Immature natural killer cell (primary cell): ENCODE measurements around the gene PCCB. TPM values are rescaled to one million over a fixed set of nuclear protein-coding genes. Genes with fewer than 3 reads are reported as not detected.
"Not testable (repeated sequence)": the region's sequence is repeated elsewhere in the genome, so short reads cannot be mapped to it uniquely, and the experiment has no call there.

Experiments used
- DNase-seq, 3 donors: peaks; one replicate each; pipeline ENCODE4 v3.0.0; 2022; ENCODE audit warnings: mixed read lengths in 1 of 3
- H3K27ac Mint-ChIP-seq, 6 donors: one replicate each; pipeline ENCODE4 v1.8.0; 2020; ENCODE audit warnings: mixed read lengths in 6 of 6, mild to moderate bottlenecking in 5 of 6, inconsistent platforms in 4 of 6, moderate library complexity in 3 of 6
- H3K27me3 Mint-ChIP-seq, 3 donors: one replicate each; pipeline ENCODE4 v1.8.0; 2020 to 2021; ENCODE audit warnings: low read depth in 3 of 3, mild to moderate bottlenecking in 3 of 3, mixed read lengths in 3 of 3, moderate library complexity in 3 of 3, inconsistent platforms in 1 of 3
- H3K36me3 Mint-ChIP-seq, 3 donors: one replicate each; pipeline ENCODE4 v1.8.0; 2020; ENCODE audit warnings: mixed read lengths in 3 of 3, inconsistent platforms in 2 of 3, mild to moderate bottlenecking in 2 of 3
- H3K4me1 Mint-ChIP-seq, 2 donors: one replicate each; pipeline ENCODE4 v1.8.0; 2020; ENCODE audit warnings: inconsistent platforms in 2 of 2, mild to moderate bottlenecking in 2 of 2, mixed read lengths in 2 of 2, moderate library complexity in 1 of 2
- H3K4me3 Mint-ChIP-seq, 5 donors: one replicate each; pipeline ENCODE4 v1.8.0; 2020; ENCODE audit warnings: mild to moderate bottlenecking in 5 of 5, mixed read lengths in 5 of 5, inconsistent platforms in 3 of 5, moderate library complexity in 3 of 5
- H3K9me3 Mint-ChIP-seq, 6 donors: one replicate each; pipeline ENCODE4 v1.8.0; 2020; ENCODE audit warnings: mild to moderate bottlenecking in 6 of 6, mixed read lengths in 6 of 6, inconsistent platforms in 4 of 6, moderate library complexity in 3 of 6
- polyA plus RNA-seq, 3 donors: library from polyadenylated mRNA; unstranded; fragments of 300-500 nt; fragmentation: Illumina TruSeq; gene quantifications; one replicate each; pipeline ENCODE4 v1.2.3, GENCODE V29; 2021

The PCCB gene
- polyA plus RNA-seq, 3 donors from 2014 or later, result 41.8 to 73.3 (median 61.5) TPM

DNA sequence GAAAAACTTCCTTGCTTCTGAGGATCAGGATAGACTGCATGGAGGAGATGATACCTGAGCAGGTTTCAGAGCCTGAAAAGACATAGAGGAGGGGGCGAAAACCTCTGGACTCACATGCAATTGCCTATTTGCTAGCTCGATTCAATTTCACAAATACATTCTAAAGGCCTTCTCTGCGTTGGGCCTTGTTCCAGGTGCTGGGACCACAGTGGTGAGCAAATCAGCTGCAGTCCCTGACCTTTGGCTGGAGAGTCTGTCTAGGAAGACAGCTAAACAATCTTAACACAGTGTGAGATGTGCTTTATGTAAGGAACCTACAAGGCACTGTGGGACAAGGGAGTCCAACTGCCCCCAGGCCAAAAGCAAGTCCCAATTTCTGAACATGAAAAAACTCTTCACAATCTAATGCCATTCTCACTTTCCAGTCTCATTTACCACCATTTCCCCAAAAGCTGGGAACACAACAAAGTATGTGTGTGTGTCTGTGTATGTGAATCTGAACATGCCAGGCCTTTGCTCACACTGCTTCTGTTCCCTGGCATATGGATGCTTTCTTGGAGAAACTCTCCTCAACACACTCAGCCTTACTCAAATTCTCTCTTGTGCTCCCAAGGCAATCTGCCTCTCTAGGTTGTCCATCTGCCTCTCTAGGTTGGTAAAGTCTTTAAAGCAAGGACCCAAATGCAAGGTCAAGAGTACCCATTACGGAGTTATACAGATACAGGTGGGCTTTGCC lies 2.1 kb upstream of the PCCB start:
- H3K9me3 Mint-ChIP-seq, result no peaks in the 10 kb centered on the region
- no peak overlapping the region for H3K4me3 Mint-ChIP-seq
- no peaks in the 10 kb centered on the region for H3K36me3 Mint-ChIP-seq

DNA sequence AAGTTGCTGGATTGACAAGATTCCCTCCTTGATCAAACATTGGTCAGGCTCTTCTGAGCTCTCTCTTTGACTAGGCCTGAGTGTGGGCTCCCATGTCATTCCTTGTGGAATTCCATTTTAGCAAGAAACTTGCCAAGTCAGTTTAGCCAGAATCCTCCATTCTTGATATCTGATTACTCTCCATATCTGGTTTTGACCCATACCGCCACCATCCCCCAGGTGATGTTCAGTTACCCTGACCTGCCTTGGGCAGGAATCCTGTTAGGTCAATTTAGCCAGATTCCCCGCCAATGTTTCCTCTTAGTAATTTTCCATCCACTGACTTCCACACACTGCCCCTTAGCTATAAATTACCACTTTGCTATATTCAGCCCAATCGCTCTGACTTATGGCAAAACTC lies 1.0 kb upstream of the PCCB start:
- Mint-ChIP-seq H3K4me1 (peaks cover 21 to 23% of the 10 kb centered on the region in 2 donors), H3K9me3 (no peaks in the 10 kb centered on the region), H3K27ac (peak overlapping the region in 2 of 6 donors; percentile 57 to 75), H3K36me3 (peaks cover 0 to 3% (median 0%) of the 10 kb centered on the region in 3 donors), H3K4me3 (peak overlapping the region in 3 of 5 donors; percentile 10 to 43 (median 13)), H3K27me3 (peaks cover 2 to 6% (median 2%) of the 10 kb centered on the region in 3 donors)
- no peak for DNase-seq

More for the DNA sequence above, 2.1 kb upstream of the PCCB start:
- peaks cover 20 to 23% of the 10 kb centered on the region in 2 donors for H3K4me1 Mint-ChIP-seq
- DNase-seq, result no peak
- peaks cover 3 to 6% (median 4%) of the 10 kb centered on the region in 3 donors for H3K27me3 Mint-ChIP-seq
- no peak overlapping the region for H3K27ac Mint-ChIP-seq

DNA sequence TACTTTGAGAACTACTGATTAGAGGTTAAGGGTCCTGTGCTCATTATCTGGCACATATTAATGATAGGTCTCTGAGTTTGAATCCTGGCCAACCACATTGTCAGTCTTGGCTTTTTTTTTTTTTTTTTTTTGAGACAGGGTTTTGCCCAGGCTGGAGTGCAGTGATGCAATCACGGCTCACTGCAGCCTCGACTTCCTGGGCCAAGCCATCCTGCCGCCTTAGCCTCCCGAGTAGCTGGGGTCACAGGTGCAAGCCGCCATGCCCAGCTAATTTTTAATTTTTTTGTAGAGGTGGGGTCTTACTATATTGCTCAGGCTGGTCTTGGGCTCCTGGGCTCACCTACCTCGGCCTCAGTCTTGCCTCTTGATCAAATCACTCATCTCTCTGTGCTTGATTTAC lies 547 bp upstream of the PCCB start:
- DNase-seq, result no peak
- Mint-ChIP-seq H3K4me1 (peaks cover 21 to 23% of the 10 kb centered on the region in 2 donors), H3K36me3 (peaks cover 0 to 3% (median 0%) of the 10 kb centered on the region in 3 donors), H3K4me3 (peak overlapping the region; percentile 91 to 96 (median 93)), H3K9me3 (no peaks in the 10 kb centered on the region), H3K27ac (peak overlapping the region; percentile 91 to 94 (median 93)), H3K27me3 (peaks cover 2 to 6% (median 2%) of the 10 kb centered on the region in 3 donors)

DNA sequence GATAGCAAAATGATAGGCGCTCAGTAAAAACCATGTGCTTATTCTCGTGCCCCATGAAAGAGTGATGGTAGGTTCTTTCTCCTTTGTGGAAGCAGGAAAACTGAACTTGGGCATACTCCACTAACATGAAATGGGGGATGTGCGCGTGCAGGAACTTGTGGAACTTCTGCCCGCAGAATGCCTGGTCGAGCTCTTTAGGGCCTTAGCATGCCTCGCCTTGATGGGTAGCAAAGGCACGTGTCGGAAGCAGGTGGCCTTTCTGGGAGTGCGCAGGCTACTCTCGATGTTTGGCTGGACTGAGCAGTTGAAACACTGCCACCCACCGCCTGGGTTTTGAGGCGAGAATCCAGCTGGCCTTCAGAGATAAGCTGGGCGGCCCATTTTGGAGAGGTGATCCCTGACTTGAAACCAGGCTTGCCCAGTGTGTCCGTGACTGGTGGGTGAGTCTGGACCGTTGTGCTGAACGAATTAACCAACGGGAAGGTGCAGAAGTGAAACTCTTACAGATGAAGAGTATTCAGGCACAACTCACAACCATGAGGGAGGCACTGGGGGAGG lies 842 bp downstream of the PCCB start:
- peak; percentile 17 to 25 (median 24) for DNase-seq
- Mint-ChIP-seq H3K36me3 (peaks cover 0 to 7% (median 5%) of the 10 kb centered on the region in 3 donors), H3K27ac (peak overlapping the region; percentile 91 to 94 (median 93)), H3K27me3 (peaks cover 2 to 6% (median 2%) of the 10 kb centered on the region in 3 donors), H3K9me3 (no peaks in the 10 kb centered on the region), H3K4me1 (peaks cover 21 to 29% of the 10 kb centered on the region in 2 donors), H3K4me3 (peak overlapping the region; percentile 91 to 96 (median 93))

DNA sequence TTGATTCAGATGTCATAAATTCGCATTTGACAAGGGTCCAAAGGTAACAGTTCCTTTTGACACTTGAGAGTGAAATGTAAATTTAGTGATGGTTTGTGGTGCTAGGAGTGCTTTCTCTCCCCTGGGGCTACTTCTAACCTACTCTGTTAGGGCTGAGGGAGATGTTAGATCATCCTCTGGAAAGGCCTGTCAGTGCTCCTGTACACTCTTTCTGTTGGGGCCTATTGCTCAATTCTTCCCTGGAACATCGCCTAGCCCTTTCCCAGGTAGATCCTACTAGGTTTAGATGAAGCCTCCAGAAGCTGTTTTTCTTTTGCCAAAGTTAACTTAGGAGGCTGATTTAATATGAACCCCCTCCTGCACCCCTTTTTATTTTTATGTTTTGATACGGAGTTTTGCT lies 1.4 kb downstream of the PCCB start:
- Mint-ChIP-seq H3K9me3 (no peaks in the 10 kb centered on the region), H3K4me1 (peaks cover 21 to 29% of the 10 kb centered on the region in 2 donors), H3K27ac (peak overlapping the region; percentile 91 to 94 (median 93)), H3K36me3 (peaks cover 5 to 11% (median 10%) of the 10 kb centered on the region in 3 donors), H3K4me3 (peak overlapping the region; percentile 91 to 96 (median 93)), H3K27me3 (peaks cover 2 to 6% (median 2%) of the 10 kb centered on the region in 3 donors)
- no peak for DNase-seq

DNA sequence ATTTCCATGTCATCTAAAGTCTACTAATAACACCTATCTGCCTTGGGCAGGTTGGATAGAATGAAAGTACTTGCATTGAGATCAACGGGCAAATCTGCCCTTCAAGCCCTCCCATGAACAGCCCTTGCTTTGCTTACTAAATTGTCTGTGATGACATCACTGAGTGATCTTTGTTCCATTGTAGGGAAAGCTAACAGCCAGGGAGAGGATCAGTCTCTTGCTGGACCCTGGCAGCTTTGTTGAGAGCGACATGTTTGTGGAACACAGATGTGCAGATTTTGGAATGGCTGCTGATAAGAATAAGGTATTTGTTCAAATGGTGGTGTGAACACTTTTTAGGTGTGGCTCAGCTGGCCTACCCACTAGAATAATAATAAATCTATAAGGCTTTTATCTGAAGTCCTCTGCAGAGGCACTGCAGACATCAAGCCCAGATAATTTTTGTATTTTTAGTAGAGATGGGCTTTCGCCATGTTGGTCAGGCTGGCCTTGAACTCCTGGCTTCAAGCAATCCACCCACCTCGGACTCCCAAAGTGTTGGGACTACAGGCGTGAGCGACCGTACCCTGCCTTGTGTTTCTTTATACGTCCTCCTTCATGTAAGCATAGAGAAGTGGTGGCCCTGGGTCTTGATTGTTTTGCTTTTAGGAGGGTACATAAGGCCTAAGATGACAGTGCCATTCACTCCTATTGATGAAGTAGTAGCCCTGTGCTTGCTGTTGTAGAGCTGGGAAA lies 5.7 kb downstream of the PCCB start:
- Mint-ChIP-seq H3K27me3 (peaks cover 0 to 4% (median 0%) of the 10 kb centered on the region in 3 donors), H3K4me3 (no peak overlapping the region), H3K27ac (no peak overlapping the region), H3K9me3 (no peaks in the 10 kb centered on the region), H3K36me3 (peaks cover 10 to 32% (median 20%) of the 10 kb centered on the region in 3 donors), H3K4me1 (peaks cover 12 to 16% of the 10 kb centered on the region in 2 donors)
- DNase-seq, result no peak

DNA sequence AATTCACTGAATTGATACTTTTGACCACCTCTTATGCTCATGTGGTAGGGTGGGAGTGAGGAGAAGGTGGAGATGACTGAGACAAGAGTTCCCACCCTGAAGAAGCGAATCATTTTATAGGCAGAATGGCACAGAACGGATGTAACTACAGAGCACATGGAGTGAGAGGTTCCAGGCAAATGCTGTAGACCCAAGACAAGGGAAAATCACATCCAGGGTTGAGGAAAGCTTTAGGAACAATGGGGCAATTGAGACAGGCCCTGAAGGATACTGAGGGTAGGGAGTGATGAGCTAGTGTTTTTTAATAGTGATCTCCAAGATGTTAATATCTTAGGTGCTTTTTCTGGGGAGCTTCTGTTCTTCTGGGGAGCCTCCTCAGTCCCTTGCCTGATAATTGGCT lies 8.1 kb downstream of the PCCB start:
- Mint-ChIP-seq H3K27me3 (no peaks in the 10 kb centered on the region), H3K4me1 (peaks cover 1 to 6% of the 10 kb centered on the region in 2 donors), H3K36me3 (peaks cover 23 to 49% (median 35%) of the 10 kb centered on the region in 3 donors), H3K27ac (no peak overlapping the region), H3K9me3 (no peaks in the 10 kb centered on the region), H3K4me3 (no peak overlapping the region)
- no peak for DNase-seq

DNA sequence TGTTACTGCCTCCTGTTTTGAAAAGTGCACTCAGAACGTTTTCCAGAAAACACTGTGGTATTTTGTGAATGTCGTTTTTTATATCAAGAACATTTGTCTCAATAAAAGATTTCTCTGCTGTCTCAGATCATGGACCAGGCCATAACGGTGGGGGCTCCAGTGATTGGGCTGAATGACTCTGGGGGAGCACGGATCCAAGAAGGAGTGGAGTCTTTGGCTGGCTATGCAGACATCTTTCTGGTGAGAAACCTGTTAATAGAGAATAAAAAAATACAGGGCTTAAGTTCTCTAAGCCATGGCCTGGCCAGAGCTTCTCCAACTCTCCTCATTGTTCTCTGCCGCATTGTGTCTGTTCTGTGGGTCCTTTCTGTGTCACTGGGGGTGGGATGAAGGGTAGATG lies 11.7 kb downstream of the PCCB start:
- H3K9me3 Mint-ChIP-seq, result no peaks in the 10 kb centered on the region
- DNase-seq, result no peak
- no peaks in the 10 kb centered on the region for H3K4me1 Mint-ChIP-seq
- no peak overlapping the region for H3K4me3 Mint-ChIP-seq
- H3K27me3 Mint-ChIP-seq, result no peaks in the 10 kb centered on the region
- peak overlapping the region in 1 of 6 donors; percentile 37 for H3K27ac Mint-ChIP-seq
- H3K36me3 Mint-ChIP-seq, result peaks cover 30 to 46% (median 32%) of the 10 kb centered on the region in 3 donors

DNA sequence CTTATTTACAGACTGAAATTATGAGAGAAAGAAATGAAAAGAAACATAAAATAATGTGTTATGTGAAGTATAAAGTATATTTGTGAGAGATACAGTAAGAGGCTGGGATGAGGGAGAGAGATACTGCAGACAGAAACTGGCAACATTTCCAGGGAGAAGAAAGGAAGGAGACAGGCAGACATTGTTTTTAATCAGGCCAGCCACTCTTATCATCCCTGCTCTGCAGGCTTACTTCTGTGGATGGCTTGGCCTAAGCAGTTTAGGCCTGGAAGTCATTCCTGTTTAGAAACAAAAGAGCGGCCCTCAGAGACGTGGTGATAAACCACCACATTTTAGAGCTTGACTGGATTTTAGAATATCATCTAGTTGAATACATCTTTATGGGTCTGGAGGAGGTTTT lies 12.4 kb downstream of the PCCB start:
- Mint-ChIP-seq H3K27me3 (no peaks in the 10 kb centered on the region), H3K4me1 (no peaks in the 10 kb centered on the region), H3K4me3 (no peak overlapping the region), H3K9me3 (no peaks in the 10 kb centered on the region), H3K27ac (peak overlapping the region in 1 of 6 donors; percentile 35), H3K36me3 (peaks cover 29 to 43% (median 32%) of the 10 kb centered on the region in 3 donors)
- no peak for DNase-seq

DNA sequence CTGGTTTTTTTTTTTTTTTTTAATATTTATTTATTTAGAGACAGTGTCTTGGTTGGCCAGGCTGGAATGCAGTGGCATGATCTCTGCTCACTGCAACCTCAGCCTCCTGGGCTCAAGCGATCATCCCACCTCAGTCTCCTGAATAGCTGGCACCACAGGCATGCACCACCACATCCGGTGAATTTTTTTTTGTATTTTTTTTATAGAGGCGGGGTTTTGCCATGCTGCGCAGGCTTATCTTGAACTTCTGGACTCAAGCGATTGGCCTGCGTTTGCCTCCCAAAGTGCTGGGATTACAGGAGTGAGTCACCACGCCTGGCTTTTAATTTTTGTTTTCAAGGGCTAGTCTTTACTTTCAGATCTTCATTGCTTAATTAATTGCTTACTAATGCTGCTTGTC lies 13.1 kb downstream of the PCCB start:
- Mint-ChIP-seq H3K27me3 (no peaks in the 10 kb centered on the region), H3K36me3 (peaks cover 24 to 39% (median 32%) of the 10 kb centered on the region in 3 donors), H3K9me3 (no peaks in the 10 kb centered on the region), H3K4me1 (no peaks in the 10 kb centered on the region), H3K27ac (no peak overlapping the region), H3K4me3 (no peak overlapping the region)
- DNase-seq, result no peak

DNA sequence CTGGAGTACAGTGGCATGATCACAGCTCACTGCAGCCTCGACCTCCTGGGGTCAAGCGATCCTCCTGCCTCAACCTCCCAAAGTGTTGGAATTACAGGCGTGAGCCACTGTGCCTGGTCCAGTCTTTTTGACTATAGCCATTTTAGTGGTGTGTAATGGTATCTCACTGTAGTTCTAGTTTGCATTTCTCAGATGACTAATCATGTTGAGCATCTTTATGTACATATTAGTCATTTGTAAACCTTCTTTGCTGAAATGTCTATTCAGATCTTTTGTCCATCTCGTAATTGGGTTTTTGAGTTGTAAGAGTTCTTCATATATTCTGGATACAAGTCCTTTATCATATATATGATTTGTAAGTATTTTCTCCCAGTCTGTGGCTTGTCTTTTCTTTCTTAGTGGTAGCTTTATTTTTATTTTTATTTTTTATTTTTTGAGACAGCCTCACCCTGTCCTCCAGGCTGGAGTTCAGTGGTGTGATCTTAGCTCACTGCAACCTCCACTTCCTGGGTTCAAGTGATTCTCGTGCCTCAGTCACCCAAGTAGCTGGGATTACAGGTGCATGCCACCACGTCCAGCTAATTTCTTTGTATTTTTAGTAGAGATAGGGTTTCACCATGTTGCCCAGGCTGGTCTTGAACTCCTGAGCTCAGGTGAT lies 16.5 kb downstream of the PCCB start:
- H3K27me3 Mint-ChIP-seq, H3K4me1 Mint-ChIP-seq, H3K9me3 Mint-ChIP-seq, H3K4me3 Mint-ChIP-seq, DNase-seq, H3K27ac Mint-ChIP-seq: not testable (repeated sequence)
- H3K36me3 Mint-ChIP-seq, result peaks cover 26 to 40% (median 31%) of the 10 kb centered on the region in 3 donors

DNA sequence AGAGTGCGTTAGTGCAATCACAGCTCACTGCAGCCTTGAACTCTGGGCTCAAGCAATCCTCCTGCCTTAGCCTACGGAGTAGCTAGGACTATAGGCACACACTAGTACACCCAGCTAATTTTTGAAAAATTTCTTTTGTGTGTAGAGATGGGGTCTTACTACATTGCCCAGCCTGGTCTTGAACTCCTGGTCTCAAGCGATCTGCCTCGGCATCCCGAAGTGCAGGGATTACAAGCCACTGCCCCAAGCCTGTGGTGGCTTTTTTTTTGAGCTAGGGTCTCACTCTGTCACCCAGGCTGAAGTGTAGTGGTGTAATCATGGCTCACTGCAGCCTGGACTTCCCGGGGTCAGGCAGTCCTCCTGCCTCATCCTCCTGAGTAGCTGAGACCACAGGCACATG lies 17.1 kb downstream of the PCCB start:
- no peak for DNase-seq
- Mint-ChIP-seq H3K4me1 (peaks cover 5 to 14% of the 10 kb centered on the region in 2 donors), H3K36me3 (peaks cover 20 to 34% (median 28%) of the 10 kb centered on the region in 3 donors), H3K9me3 (no peaks in the 10 kb centered on the region), H3K4me3 (no peak overlapping the region), H3K27me3 (peaks cover 0 to 2% (median 0%) of the 10 kb centered on the region in 3 donors), H3K27ac (no peak overlapping the region)

DNA sequence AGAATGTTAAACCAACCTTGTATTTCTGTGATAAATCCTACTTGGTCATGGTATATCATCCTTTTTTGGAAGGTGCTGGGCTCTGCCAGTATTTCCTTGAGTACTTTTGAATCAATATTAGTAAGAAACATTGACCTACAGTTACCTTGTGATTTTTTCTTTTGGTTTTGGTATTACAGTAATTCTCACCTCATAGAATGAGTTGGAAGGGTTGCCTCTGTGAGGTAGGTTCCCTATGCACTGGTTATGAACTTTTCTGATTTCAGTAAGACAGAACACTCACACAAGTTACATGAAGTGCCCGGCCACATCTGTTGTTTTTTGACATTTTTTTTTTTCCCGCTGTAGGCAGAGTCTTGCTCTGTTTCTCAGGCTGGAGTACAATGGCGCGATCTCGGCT lies 20.0 kb downstream of the PCCB start:
- no peak for DNase-seq
- no peak overlapping the region for H3K27ac Mint-ChIP-seq
- H3K4me3 Mint-ChIP-seq, result no peak overlapping the region
- H3K9me3 Mint-ChIP-seq, result no peaks in the 10 kb centered on the region
- H3K36me3 Mint-ChIP-seq, result peaks cover 17 to 39% (median 28%) of the 10 kb centered on the region in 3 donors
- peaks cover 22 to 35% of the 10 kb centered on the region in 2 donors for H3K4me1 Mint-ChIP-seq
- peaks cover 0 to 2% (median 1%) of the 10 kb centered on the region in 3 donors for H3K27me3 Mint-ChIP-seq
